Forelimb muscle (tissue), 1 donor: ENCODE measurements around the gene ECD. TPM values are rescaled to one million over a fixed set of nuclear protein-coding genes. Genes with fewer than 3 reads are reported as not detected.
"Not testable (repeated sequence)": the region's sequence is repeated elsewhere in the genome, so short reads cannot be mapped to it uniquely, and the experiment has no call there.

ENCODE experiments used
- DNase-seq: peaks from one replicate; pipeline ENCODE4 v3.0.0-alpha.2; 2013; ENCODE audit warnings: low read depth
- polyA plus RNA-seq: library from polyadenylated mRNA; unstranded; fragments of 120-200 nt; gene quantifications from one replicate; pipeline ENCODE4 v1.2.1, GENCODE V29; 2013; ENCODE audit not compliant: insufficient read length

The ECD gene
- polyA plus RNA-seq, 1 donor, result 21.0 TPM

- peak; percentile 39 for DNase-seq
Measured at GRCh38 chr10:73159038-73159648, 8.7 kb downstream of the ECD start.

- no peak for DNase-seq
Measured at GRCh38 chr10:73156054-73156453, 11.8 kb downstream of the ECD start.

DNA sequence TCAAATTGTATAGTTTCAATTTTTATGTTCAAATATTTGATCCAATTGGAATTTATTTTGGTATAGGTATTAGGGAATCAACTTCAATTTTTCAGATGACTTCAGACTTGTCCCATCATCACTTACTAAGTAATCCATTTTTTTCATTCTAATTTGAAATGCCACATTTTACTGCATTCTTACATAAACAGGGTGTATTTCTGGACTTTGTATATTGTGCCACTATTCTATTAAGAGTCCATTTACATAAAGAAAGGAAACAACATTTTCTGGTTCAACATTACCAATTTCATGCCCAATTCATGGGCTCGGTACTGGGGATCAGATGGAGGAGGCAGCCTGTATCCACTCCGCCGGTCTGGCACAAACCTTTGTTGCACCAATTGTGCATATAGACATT is 15.8 kb downstream of the ECD start:
- no peak for DNase-seq

DNA sequence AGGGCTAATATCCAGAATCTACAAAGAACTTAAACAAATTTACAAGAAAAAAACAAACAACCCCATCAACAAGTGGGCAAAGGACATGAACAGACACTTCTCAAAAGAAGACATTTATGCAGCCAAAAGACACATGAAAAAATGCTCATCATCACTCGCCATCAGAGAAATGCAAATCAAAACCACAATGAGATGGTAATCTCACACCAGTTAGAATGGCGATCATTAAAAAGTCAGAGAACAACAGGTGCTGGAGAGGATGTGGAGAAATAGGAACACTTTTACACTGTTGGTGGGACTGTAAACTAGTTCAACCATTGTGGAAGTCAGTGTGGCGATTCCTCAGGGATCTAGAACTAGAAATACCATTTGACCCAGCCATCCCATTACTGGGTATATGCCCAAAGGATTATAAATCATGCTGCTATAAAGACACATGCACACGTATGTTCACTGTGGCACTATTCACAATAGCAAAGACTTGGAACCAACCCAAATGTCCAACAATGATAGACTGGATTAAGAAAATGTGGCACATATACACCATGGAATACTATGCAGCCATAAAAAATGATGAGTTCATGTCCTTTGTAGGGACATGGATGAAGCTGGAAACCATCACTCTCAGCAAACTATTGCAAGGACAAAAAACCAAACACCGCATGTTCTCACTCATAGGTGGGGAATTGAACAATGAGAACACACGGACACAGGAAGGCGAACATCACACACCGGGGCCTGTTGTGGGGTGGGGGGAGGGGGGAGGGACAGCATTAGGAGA is 17.0 kb downstream of the ECD start:
- DNase-seq, result not testable (repeated sequence)

GRCh38 chr10:73141603-73142002 is 26.2 kb downstream of the ECD start:
- no peak for DNase-seq

- no peak for DNase-seq
Measured at GRCh38 chr10:73139251-73139650, 28.6 kb downstream of the ECD start.

GRCh38 chr10:73136627-73137026 is 31.2 kb downstream of the ECD start:
- DNase-seq, result no peak

GRCh38 chr10:73134727-73135126 is 33.1 kb downstream of the ECD start:
- no peak for DNase-seq

GRCh38 chr10:73131913-73132686 is 35.7 kb downstream of the ECD start:
- no peak for DNase-seq

- no peak for DNase-seq
Measured at GRCh38 chr10:73131301-73131700, 36.5 kb downstream of the ECD start.

GRCh38 chr10:73126343-73126742 is 41.5 kb downstream of the ECD start:
- DNase-seq, result no peak

DNA sequence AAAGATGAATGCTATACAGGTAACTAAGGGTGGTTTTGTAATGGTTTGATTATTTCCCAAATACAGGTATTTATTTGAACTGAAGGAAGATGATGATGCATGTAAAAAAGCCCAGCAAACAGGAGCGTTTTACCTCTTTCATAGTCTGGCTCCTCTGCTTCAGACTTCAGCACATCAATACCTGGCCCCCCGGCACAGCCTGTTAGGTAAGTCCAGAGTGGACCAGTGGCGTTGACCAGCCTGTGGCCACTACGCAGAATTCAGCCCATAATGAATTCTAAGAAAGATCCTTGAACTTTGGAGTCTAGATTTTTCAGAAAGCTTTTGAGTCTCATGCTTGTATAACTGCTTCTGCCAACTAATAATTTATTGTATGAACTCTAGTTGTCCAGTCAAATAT is 47.9 kb downstream of the ECD start:
- no peak for DNase-seq

DNA sequence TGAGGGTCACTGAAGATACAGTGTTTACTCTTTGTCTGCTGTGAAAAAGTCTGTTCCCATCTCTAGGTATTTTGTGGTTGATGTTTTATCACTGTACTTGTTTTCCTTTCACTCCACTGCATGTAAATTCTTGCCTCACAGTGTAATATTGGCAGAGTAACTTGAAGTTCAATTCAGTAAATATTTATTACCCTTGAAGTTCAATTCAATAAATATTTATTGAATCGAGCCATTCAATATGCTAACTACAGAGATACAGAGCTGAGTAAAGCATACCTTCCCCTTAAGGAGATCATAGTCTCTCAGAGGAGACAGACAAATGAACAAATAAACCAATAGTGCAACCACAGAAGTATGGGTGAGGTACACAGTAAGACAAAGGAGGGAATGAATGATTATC is 48.4 kb downstream of the ECD start:
- no peak for DNase-seq

DNA sequence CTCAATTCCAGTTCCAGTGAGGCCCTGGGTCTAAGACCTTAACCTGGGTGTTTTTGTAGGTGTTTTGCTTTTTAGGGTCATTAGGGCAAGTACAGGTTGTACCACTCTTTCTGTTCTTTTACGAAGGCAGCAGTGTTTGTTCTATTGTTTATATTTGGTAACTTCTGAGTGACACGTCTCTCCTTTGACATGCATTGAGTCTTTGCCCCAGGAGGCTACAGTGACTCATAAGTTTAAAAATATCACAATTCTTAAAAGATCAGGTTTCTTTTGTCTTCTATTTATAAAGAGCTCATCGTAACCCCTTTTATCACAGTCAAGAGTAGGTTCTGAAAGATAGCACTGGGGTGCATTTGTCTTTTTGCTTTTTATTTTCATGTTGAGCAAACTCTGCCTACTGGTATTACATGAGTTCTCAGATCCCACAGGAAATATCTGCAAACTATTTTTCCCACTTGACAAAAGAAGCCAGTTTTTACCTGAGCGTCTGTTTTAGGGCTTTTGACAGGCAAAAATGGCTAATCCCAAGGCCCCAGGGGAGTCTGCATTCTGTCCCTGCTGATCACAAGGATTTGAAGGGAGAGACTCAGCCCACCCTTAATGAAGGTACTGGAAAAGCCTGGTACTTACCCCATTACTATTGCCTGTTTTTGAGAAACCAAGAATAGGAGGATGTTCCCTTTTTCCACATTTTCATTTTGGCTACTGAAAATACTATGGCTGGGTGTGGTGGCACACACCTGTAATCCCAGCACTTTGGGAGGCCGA is 49.6 kb downstream of the ECD start:
- no peak for DNase-seq

DNA sequence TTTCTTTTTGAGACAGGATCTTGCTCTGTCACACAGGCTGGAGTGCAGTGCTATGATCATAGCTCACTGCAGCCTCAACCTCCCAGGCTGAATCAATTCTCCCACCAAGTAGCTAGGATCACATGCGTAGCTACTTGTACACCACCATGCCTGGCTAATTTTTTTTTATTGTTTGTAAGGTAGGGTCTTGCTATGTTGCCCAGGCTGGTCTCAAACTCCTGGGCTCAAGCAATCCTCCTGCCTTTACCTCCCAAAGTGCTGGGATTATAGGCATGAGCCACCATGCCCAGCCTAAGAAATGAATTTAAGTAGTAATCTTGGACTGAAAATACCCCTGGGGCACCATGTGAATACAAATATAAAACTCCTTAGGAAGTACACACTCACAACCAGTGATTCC is 51.8 kb downstream of the ECD start:
- DNase-seq, result no peak

GRCh38 chr10:73113551-73113950 is 54.3 kb downstream of the ECD start:
- DNase-seq, result no peak

DNA sequence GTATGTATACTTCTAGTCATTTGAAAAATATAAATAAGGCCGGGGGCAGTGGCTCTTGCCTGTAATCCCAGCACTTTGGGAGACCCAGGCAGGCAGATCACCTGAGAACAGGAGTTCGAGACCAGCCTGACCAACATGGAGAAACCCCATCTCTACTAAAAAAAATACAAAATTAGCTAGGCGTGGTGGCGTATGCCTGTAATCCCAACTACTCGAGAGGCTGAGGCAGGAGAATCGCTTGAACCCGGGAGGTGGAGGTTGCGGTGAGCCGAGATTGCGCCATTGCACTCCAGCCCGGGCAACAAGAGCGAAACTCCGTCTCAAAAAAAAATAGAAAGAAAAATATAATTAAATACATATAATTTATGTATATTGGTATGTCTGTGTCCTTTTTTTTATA is 55.8 kb downstream of the ECD start:
- not testable (repeated sequence) for DNase-seq

DNA sequence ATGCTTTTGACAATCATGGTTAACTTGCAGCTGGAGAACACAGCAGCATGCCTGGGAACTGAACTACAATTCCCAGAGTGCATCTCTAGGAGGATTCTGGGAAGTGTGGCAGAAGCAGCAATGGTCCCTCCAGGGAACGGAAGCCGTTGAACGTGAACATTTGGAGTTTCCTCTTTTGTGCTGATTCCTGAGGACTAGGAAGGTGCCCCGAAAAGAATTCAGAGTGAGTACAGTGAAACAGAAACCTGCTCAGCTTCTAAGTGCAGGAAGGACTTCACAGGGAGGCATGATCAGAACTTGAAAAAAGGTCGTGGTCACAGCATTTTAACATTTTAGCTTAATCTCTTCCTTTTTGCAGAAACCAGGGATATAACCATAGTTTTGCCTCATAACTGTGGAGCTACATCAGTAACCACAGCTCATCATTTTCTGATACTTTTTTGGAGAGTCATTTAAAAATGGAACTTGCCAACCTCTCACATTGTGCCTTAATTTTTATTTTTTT is 57.4 kb downstream of the ECD start, which contains the start of gene NUDT13:
Gene NUDT13, plus strand, starts transcription at position 111 of the 505 bp plus-strand sequence. CDS start 3,911 bp downstream, outside the sequence.
- DNase-seq, result peak; percentile 90

- DNase-seq, result not testable (repeated sequence)
Measured at GRCh38 chr10:73109248-73109652, 58.6 kb downstream of the ECD start.

GRCh38 chr10:73106301-73106700 is 61.5 kb downstream of the ECD start:
- no peak for DNase-seq

GRCh38 chr10:73099141-73099540 is 68.7 kb downstream of the ECD start:
- DNase-seq, result no peak

DNA sequence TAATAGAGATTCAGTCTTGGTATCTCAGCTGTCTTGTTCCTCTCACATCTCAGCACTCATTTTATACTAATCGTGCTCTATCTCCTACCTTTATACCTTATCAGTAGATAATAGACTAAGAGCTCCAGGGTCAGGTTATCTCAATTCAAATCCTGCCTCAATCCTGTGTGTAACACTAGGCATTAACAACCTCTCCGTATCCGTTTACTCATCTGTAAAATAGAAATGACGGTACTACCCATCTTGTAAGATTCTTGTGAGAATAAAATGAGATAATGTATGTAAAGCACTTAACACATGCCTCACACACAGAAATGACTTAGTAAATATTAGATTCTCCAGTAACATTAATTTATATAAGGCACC is 70.5 kb downstream of the ECD start:
- DNase-seq, result no peak
